GM08714 (cell line): ENCODE data around the gene SLC1A2.

ENCODE experiments used
- H3K4me3 ChIP-seq: fragments of 200-500 bp; sonication (Bioruptor generic); 2 replicates; pipeline ENCODE4 v1.5.1; 2014; ENCODE audit warnings: mild to moderate bottlenecking, low read length, inconsistent platforms
- ZNF274 ChIP-seq: IDR thresholded peaks from 2 replicates; pipeline ENCODE4 v1.6.1; 2012; ENCODE audit warnings: mild to moderate bottlenecking, low read depth, low read length

Gene SLC1A2

DNA sequence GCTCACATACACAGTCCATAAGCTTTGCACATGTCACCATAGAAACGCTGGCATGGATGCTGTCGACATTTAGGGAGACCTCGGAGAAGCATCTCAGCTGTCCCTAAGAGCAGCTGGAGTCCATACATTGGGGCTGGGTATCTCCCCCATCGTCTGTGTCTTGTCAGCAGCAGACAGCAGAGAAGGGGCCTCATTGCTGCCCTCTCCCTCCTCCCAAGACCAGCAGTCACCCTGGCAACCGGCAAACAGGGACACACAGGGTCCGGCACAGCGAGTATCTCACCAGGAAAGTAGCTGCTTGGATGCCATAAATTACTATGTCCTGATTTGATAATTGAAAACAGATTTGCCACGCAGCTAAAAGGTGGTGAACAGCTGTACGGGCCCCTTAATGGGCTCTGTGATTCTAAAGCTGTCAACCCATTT lies 196.0 kb downstream of the SLC1A2 start:
- no peak for TF ChIP-seq ZNF274
- no peak overlapping the region for H3K4me3 ChIP-seq

DNA sequence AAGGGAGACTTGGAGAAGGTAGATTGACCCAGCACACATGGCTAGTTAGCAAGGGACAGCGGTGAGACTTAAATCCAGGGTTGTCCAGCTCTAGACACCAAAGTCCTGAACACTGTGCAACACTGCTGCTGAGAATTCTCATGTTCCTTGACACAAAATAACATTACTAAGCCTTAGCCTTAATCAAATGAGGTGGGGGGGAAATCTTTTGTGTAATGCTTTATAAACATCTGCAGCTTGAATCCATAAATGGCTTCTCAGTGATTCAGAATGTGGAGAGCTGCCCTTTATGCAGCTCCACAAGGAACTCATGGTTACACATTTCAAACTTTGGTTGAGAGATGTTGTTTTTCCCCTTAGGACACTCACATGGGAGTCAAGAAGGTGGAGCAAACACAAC lies 200.4 kb downstream of the SLC1A2 start:
- H3K4me3 ChIP-seq: no peak overlapping the region
- no peak for TF ChIP-seq ZNF274

DNA sequence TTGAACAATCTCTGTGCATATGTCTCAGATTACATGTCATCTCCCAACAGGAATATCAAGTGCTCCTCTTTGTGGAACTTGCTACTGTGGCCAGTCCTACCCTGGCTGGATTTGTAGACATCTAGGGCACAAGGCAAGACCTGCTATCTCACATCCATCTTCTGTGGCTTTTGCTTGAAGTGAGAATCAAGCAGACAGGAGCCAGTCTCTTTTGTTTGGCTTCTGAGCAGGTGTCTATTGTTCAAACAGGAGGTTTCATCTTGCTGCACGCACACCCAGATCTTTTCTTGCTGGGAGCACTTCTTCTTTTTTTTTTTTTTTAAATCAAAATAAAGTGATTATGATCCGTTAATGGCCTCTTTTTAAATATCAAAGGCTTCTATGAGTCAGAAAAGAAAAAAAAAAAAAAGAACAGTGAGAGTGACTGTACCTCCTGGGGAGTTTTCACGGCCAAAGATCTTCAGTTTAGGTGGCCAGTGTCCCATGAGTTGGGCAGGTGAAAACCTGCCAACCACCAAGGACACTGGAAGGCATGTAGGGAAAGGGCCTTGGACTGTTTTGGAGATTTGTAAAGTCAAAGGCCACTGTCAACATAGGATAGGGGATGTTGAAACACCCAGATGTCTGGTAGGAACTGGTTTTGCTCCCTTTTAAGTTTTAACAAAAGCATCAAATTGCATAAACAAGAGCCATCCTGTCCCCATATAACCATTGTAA lies 202.2 kb downstream of the SLC1A2 start:
- TF ChIP-seq ZNF274: no peak
- H3K4me3 ChIP-seq: no peak overlapping the region

DNA sequence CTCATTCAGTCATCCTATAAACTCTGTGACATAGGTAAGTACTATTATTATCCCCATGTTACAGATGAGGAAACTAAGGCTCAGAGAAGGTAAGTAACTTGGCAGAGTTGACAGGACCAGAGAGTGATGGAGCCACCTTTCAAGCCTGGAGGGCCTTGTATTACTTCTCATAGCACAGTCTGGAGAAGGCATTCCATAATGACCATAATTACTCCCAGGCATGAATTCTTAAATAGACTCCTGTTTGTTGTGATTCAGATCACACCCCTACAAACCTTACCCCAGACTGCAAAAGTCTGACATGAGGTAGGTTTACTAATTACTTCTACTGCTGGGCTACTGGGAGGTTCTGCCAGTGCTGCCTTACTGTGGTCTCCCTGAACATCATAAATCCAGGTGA lies 203.4 kb downstream of the SLC1A2 start:
- no peak overlapping the region for H3K4me3 ChIP-seq
- no peak for TF ChIP-seq ZNF274

DNA sequence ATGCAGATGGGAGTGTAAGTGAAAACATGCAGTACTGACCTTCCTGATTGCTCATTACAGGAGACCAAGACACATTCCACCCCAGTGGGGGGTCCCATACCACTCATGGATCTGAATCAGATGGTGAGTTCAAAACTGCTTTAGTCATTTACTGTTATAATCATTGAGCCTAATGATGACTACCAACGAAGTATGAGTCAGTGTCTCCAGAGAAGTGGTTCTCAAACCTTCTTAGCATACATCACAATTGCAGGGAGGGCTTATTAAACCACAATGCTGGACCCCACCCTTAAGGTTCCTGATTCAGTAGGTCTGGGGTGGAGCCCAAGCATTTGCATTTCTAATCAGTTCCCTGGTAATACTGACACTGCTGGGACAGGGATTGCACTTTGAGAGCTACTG lies 204.6 kb downstream of the SLC1A2 start:
- H3K4me3 ChIP-seq: no peak overlapping the region
- no peak for TF ChIP-seq ZNF274

DNA sequence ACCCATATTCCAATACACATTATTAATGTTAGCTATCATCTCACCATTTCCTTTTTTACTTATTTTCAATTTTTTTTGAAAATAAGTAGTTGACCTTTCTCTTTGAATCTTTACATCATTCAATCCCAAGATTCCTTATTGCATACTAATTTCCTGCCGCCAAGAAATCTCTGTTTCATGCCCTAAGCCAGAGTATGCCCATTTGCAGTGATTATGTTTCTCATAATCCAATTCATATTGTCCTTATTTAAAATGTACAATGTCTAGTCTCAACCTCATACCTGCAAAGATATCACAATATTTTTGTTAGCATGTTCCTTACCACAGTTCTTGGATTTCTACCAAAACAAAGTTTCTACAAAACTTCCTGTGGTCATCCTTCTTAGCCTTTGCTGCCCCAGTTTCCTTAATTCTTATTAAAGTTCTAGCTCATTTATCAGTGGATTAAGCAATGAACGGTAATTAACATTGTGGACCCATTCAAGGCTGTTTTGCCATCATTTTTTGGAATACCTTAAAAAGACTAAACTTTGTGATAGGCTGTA lies 205.1 kb downstream of the SLC1A2 start:
- H3K4me3 ChIP-seq: no peak overlapping the region
- TF ChIP-seq ZNF274: no peak

DNA sequence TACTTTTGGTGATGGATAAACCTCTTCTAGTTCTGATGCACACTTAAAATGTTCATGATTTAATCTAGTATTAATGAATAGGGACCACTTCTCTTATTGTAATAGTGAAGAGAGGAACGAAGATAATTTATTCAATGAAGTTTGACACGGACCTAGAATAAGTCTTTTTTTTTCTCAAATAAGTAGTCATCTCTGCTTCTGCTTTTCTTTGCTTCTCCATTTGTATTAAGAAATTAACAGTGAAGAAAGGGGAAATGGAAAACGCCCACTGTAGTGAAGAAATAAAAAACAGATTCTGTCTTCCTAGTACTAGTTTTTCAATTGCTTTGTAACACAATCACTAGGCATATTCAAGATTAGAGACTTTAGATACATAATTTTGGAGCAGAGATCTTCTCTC lies 207.4 kb downstream of the SLC1A2 start:
- no peak for TF ChIP-seq ZNF274

DNA sequence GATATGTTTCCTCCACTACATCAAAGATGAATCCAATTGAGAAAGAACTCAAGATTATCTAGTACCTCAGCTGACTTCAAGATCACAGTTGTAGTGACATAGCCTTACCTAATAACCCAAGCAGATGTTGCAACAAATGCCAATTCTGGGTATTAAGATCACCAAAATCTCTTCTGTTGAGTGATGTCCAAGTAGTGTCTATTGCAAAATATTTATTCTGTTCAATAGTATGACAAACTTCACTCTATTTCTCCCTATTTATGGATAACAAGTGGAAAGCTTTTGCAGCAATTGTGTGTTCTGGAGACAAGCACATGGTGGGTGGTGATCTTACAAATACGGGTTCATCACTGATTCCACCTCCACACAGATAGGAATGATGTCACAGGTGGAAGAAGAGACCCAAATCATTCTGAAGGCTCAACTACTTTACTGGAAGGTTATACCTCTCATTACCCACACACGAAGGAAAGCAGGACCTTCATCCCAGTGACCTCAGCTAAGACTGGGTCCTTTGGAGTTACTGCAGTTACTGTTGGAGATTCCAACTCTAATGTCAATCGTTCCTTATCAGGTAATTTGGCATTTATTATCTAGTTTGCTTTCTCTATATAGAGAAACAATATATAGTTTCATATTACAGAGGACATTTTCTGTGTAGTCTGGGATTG lies 208.3 kb downstream of the SLC1A2 start:
- H3K4me3 ChIP-seq: no peak overlapping the region
- TF ChIP-seq ZNF274: no peak

More for the DNA sequence above, 207.4 kb downstream of the SLC1A2 start:
- H3K4me3 ChIP-seq: no peak overlapping the region

DNA sequence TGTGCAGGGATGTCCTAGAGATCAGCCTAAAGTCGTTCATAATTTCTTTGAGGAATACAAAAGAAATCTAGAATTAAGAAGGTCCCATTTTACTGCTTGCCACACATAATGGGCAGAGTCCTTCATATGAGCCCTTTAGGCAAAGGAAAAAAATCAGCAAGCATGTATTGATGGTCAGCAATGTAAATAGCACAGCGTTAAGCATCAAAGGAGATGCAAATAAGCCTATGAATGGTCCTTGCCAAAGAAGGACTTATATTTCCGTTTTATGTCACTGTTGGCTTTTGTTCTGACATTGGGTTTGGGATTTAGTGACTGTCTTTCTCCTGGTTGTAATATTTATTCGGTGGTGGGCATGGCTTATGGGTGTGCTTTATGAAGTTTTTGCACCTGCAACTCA lies 210.6 kb downstream of the SLC1A2 start:
- no peak for TF ChIP-seq ZNF274
- H3K4me3 ChIP-seq: no peak overlapping the region

DNA sequence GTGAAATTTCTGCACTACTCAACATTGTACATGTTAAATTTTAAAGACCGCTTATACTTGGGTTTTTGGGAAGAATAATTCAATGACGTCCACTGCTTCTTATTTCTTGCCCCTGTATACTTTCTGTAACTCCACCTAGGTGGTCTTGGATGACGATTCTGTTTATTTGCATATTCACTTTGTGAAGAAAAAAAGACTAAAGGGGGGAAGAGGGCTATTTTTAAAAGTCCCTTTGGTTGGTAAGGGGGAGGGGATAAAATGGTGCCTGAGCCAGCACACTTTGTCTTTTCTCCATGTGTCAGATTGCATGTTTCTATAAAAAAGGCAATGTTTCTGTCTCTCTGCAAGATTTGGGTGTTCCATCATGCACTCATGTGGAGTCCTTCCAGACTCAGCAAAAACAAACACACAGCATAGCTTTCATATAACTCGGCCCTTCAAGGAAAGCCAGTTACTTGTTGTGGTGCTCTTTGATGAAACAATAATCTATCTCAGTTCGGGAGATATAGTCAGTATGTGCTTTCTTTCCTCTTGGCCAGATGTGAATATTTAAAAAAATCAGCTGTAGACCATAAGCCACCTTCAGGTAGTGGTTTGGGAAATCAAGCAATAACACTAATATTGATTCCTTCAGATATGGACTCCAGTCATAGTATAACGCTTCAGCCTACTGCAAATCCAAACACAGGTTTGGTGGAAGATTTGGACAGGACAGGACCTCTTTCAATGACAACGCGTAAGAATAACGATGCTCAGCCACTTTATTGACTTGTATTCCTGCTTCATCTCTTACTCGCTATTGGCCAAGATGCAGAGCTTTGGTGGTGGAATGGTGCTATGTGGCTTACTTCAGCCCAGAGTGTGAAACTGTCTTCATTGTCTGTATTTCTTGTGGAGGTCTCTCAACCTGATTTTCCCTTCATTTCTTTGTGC lies 211.6 kb downstream of the SLC1A2 start:
- no peak overlapping the region for H3K4me3 ChIP-seq
- TF ChIP-seq ZNF274: no peak

DNA sequence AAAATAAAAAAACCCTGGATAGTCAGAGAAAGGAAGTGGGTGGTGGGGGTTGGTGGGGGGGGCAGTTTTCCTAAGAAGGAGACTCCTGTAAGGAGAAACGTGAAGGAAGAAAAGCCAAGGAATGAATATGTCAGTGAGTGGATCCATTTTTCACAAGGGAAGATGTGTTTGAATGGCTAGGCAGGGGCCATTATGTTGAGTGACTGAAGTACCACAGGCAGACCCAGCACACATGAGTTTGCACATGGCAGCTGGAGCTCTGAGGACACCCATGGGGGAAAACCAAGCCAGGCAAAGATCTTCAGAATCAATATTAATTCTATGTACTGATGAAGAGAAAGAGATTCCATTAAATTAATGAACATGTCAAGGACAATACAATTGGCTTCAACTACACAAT lies 212.7 kb downstream of the SLC1A2 start:
- no peak overlapping the region for H3K4me3 ChIP-seq
- no peak for TF ChIP-seq ZNF274

DNA sequence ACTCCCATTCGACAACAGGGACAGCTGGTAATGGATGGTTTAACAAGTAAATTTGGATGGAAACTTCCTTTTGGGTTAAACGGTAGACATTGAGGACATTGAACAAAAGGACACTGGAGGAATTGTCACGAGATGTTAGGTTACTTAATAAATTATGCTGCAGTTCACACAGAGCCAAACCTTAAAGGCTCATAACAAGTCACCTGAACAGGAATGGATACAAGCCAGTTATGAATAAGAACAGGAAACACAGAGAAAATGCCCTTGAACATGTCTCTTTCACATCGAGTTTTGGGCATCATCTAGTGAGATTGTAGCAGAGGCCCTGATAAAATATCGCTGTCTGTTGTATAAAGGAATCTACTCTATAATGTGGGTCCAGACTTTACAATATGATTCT lies 214.7 kb downstream of the SLC1A2 start:
- TF ChIP-seq ZNF274: no peak
- H3K4me3 ChIP-seq: no peak overlapping the region
